Left colon (tissue), 2 donors: ENCODE results near the gene PKM. TPM values are rescaled to one million over a fixed set of nuclear protein-coding genes. Genes with fewer than 3 reads are reported as not detected.
"Not testable (repeated sequence)": the region's sequence is repeated elsewhere in the genome, so short reads cannot be mapped to it uniquely, and the experiment has no call there.

Experiments used
- ATAC-seq: fragments of 200-7000 bp; cut with Tn5 transposase; one replicate; pipeline ENCODE4 v1.9.1; 2020; ENCODE audit warnings: mild to moderate bottlenecking, moderate library complexity
- DNase-seq, 2 donors: peaks; one replicate each; pipeline ENCODE4 v3.0.0-alpha.2; 2020
- intact Hi-C, 2 donors: fragments of 100-400 bp; cut with DNase I in 1 of 2; cut with micrococcal nuclease in 1 of 2; formaldehyde crosslinking; loops; one replicate each; pipeline versions ENCODE4 v1.11.2 to v1.14.0; 2022; cut with DNase I, micrococcal nuclease
- long read RNA-seq: library from polyadenylated mRNA; unstranded; transcript quantifications from one replicate; pipeline ENCODE4 v2.0.0, GENCODE V29; 2021
- total RNA-seq, 2 donors: library from RNA; stranded (reverse); fragmentation: NEBNext Ultra II Directional; extraction: Animal tissue kit (Norgen Biotek cat#: 25700); gene quantifications; one replicate each; pipeline ENCODE4 v1.2.1, GENCODE V29; 2021
- donor health status: DM: no; HTN: no; CAD: no.
- donor health status: DM: yes; HTN: yes; CAD: no.

Gene PKM
- total RNA-seq = 100 to 1,000 TPM; 407 to 466 TPM
- long read RNA-seq, transcript PKM-214 (2 exons, 2,301 nt) = minor isoform, 5 of 565 reads
- long read RNA-seq, transcript PKM-202 (11 exons, 2,318 nt) = major isoform, 424 of 565 reads
- long read RNA-seq, partial matches to known transcripts = 116 of 565 reads
- long read RNA-seq, other reads (novel, unspliced or antisense) = 17 of 565 reads

DNA sequence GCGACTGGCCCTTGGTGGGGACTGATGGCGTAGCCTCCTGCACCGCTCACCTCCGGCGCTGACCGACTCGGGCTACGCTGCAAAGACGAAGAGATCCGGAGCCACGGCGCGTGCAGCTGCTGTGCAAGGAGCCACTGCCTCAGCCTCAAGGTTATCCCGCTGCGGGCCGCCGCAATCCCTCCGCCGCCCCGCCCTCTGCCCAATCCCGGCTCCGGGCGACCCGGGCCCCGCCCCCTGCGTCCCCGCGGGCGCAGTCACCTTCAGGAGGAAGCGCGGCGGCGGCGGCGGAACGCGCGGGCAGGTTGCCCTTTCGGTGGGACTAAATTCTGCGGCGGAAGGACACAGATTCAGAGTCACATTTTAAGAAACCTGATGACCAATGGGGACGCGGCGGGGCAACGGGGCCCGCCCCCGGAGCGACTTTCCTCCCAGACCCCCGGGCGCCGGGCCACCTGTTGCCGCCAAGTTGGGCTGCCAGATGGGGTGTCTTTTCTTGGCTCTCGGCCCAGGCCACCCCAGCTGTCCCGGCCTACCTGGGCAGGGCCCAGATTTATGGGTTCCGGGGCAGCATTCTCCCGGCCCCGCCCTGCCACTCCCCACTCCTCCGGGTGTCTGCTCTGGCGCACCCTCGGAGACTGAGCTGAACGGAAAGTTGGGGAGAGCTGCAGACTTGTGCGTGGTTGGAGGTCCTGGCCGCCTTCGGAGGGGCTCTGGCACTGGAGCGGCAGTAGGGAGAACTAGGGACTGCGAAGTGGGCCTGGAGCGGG is at the start of gene PKM:
Gene PKM (minus strand): TSS at position 125 of the 767 bp plus-strand sequence. CDS start 12,093 bp downstream, outside the sequence.
- ATAC-seq = peak; percentile 82
- intact Hi-C loops = no loop called here

DNA sequence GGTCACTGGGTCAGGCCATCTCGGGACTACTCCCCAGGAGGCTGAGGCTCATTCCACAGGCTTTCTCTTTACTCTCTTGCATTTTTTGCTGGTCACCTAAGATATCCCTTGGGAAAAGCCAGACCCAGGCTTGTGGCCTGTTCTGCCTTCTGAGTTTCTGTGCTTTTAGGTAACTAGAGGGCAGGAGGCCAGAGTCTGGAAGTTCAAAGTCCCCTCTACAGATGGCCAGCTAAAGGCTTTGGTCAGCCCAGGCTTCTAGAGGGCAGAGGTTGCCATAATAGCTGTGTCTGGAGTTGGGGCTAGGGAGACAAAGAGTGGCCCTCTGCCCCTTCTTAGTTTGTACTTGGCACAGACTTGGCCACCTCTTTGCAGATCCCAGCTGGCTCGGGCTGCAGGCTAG is 49.8 kb upstream of the PKM start:
- DNase-seq (no peak), ATAC-seq (no peak)
- intact Hi-C loops = no loop called here

More for the DNA sequence above, at the start of gene PKM:
- peak; percentile 98 to 99 for DNase-seq

DNA sequence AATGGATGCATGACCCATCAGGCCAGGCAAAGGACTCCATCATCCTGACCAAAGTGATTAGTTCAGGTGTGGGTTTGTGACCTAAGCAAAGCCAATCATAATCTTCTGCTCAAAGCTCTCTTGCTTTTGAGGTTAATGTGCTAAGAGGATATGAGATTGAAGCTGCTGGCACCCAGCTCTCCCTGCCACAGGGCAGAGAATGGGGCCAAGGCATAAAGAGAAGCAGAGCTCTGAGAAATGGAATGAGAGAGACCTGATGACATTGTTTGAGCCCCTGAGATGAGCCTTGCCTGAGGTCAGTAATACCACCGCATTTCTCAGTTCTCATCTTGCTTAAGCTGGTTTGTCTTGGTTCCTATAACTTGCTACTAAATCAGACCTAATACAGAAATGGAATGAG is 47.7 kb upstream of the PKM start:
- DNase-seq (no peak), ATAC-seq (no peak)
- intact Hi-C loops = loop anchor here in 1 of 2 donors (10.0 kb wide), 1 partner anchor 84 kb away; the partner anchor contains the start of gene GRAMD2A

DNA sequence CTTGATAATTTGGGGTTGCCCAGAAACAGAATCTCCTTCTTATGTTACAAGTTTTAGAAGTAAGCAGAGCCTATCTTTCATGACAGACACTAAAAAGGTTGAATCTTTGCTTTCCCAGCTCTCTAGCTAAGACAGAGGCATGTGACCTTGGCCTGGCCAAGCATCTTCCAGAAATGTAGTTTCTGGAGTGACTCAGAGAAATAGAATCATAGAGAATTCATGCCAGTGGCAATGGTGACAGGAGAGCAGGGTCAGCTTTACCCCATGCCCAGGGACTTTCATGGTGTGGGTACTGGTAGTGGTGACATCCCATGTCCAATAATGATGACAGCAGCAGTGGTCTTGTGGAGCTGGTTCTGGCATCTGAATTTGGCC is 45.3 kb upstream of the PKM start:
- intact Hi-C loops = loop anchor here in 1 of 2 donors (10.0 kb wide), 1 partner anchor 82 kb away; the partner anchor contains the start of gene GRAMD2A
- DNase-seq = no peak
- ATAC-seq = no peak

DNA sequence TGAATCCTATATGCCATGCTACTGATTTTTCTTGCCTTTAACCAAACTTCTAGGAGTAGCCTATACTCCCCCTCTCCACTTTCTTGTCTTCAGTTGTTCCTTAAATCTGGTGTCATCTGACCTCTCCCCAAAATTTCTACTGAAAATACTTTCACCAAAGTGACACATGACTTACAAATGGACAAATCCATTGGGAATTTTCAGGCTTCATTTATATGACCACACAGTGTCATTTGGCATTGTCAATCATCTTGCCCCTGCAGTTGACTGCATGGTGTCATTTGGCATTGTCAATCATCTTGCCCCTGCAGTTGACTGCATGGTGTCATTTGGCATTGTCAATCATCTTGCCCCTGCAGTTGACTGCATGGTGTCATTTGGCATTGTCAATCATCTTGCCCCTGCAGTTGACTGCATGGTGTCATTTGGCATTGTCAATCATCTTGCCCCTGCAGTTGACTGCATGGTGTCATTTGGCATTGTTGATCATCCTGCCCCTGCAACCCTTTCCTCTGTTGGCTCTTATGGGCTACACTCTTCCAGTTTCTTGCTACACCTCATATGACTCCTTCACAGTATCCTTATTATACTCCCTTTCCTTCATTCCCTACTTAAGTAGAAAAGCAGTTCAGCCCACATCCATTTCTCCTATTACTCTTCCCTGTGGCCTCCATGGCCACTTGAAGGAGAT is 44.8 kb upstream of the PKM start:
- DNase-seq, ATAC-seq: not testable (repeated sequence)
- intact Hi-C loops = loop anchor here in 1 of 2 donors (10.0 kb wide), 1 partner anchor 81 kb away; the partner anchor contains the start of gene GRAMD2A

GRCh38 chr15:72272997-72273352 is 42.0 kb upstream of the PKM start:
- ATAC-seq (no peak), DNase-seq (no peak)
- intact Hi-C loops = loop anchor here in 1 of 2 donors (10.0 kb wide), 1 partner anchor 78 kb away; the partner anchor contains the start of gene GRAMD2A

DNA sequence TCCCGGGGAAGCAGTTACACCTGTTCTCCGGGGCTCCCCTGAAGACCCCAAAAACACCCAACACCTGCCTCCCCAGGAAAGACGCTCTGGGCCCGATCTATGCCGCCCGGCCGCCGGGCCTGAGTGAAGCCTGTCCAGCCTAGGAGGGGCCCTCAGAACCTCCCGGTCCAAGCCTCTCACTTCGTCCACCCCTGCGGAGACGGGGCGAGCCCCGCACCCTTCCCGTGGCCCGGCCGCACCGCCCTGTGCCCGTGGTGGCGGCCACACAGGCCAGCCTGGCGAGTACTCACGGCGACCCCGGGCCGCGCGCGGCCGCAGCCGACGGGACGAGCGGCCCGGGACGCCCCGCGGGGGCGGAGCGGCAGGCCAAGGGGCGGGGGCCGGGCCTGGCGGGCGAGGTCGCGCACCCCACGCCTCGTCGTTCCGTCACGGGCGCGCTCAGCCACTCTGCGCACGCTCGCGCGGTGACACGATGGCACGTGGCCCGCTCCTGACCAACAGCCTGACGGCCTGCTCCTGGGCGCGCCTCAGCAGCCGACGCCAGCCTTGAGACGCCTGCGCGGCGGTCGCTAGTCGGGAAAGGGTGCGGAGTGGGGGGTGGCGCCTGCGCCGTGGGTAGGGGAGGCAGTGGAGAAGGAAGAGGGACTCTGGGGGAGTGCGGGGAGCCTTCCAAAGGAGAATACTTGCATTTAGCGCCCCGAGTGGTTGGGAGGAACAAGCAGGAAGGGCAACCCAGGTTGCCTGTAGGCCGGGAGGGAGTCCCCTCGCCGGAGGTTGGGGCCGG is 41.4 kb upstream of the PKM start, which contains the start of gene PARP6:
Gene PARP6 (minus strand): TSS at position 342 of the 784 bp plus-strand sequence. CDS start 5,077 bp downstream, outside the sequence.
- peak; percentile 97 for ATAC-seq
- intact Hi-C loops = loop anchor here in 1 of 2 donors (10.0 kb wide), 1 partner anchor 78 kb away; the partner anchor contains the start of gene GRAMD2A
- peak; percentile 95 to 99 for DNase-seq

DNA sequence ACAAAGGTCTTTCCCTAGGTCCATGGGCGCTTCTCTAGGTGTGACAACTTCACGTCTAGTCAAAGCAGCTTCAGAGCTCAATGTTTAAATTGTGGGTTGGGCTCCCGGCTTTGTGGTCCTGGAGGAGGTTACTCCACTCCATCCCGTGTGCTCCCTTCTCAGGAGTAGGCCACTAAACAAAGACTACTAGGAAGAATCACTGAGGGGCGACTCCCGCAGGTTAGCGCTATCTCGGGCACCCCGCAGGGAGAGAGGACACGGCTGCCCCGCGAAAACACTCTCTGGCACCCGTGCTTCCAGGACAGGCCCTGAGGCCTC is 40.9 kb upstream of the PKM start:
- ATAC-seq = peak; percentile 11
- intact Hi-C loops = loop anchor here in 1 of 2 donors (10.0 kb wide), 1 partner anchor 77 kb away; the partner anchor contains the start of gene GRAMD2A
- DNase-seq = no peak

DNA sequence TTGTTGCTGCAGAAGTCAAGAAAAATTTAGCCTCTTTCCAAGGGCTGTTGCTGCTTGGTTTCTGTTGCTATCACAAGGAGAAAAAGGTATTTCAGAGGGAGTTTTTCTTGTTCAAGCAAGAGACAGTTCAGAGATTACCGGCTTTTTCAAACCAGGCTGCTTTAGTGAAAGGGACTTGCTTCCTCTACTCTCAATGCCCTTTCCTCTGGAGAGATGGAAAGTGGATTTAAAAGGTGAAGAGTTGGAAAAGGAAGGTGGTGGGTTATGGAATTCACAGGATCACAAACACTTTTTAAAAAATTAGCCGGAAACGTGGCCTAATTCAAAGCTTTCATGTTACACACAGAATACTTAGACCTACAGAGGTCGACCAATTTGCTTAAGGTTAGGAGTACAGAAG is 40.2 kb upstream of the PKM start:
- ATAC-seq (no peak), DNase-seq (no peak)
- intact Hi-C loops = loop anchor here in 1 of 2 donors (10.0 kb wide), 1 partner anchor 76 kb away; the partner anchor contains the start of gene GRAMD2A

GRCh38 chr15:72269739-72270138 is 38.7 kb upstream of the PKM start:
- no peak for DNase-seq
- intact Hi-C loops = loop anchor here in 1 of 2 donors (10.0 kb wide), 1 partner anchor 75 kb away; the partner anchor contains the start of gene GRAMD2A
- no peak for ATAC-seq

- no peak for ATAC-seq
- intact Hi-C loops = no loop called here
These were observed 34.0 kb upstream of the PKM start for GRCh38 chr15:72265031-72265430.

DNA sequence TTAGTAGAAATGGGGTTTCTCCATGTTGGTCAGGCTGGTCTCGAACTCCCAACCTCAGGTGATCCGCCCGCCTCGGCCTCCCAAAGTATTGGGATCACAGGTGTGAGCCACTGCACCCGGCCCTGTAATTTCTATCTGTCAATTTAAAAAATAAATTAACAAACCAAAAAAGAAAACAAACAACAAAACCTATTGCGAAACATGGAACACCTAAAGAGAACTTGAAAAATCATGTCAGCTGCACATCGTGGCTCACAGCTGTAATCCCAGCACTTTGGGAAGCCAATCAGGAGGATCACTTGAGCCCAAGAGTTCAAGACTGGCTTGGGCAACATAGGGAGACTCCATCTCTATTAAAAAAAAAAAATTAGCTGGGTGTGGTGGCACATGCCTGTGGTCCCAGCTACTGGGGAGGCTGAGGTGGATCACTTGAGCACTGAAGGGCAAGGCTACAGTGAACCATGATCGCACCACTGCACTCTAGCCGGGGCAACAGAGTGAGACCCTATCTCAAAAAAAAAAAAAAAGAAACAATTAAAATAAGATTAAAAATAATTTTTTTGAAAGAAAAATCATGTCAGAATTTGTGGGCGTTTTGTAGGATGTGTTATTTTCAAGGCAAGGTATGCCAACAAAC is 21.8 kb upstream of the PKM start:
- DNase-seq (no peak), ATAC-seq (no peak)
- intact Hi-C loops = no loop called here

More at GRCh38 chr15:72265031-72265430, 34.0 kb upstream of the PKM start:
- no peak for DNase-seq

DNA sequence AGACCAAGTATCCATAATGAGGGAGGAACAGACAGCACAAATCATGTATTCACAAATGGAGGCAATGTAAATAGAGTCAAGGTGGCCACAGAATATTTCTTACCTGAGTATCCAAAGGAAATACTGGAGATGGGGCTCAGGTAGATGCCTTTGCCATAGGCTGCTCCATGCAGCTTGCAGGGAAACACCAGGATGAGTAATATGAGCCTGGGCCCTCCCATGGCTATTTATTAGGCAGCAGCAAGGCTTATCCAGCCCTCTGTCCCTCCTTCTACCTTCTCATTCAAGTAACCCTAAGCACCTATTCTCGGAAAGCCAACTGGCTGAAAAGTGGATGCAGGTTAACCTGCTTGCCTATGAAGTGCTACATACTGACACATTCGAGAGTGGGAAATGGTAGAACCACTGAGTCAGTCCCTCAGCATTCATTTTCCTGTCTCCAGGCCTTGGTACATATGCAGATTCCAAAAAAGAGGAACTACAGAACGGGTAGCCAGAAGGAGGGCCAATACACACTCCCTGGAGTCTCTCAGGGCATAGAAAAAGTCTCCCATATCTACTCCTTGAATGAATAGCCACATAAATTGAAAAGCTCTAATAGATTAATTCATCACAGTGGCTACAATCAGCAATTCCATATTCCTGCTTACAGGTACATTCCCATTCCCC is 18.3 kb upstream of the PKM start:
- no peak for ATAC-seq

GRCh38 chr15:72248514-72248913 is 17.5 kb upstream of the PKM start:
- ATAC-seq = no peak
- intact Hi-C loops = no loop called here
- no peak for DNase-seq

More for the DNA sequence above, 18.3 kb upstream of the PKM start:
- intact Hi-C loops = no loop called here
- no peak for DNase-seq

DNA sequence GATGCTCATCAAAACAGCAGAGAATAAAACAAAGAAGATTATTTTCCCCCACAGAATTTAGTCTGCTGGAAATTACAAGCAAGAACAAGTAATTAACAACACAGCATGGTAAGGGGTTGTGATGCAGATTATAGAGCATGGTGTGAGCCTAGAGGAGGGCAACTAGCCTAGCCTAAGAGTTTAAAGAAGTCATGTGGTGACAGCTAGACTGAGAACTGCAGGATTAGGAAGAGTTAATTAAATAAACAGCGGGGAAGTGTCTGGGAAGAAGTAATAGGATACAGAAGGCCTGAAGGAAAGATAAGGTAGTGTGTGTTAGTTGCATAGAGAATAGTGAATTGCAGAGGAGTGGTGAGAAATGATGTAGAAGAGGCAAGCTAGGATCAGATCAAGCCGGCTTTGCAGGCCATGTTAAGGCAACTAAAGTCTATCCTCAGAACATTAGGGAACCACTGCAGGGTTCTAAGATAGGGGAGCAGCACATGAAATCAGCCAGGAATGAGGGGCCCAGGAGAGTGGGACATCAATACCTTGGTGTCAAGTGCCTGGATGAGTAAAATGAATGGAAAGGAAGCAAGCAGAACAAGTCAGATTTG is 11.9 kb upstream of the PKM start:
- intact Hi-C loops = no loop called here
- ATAC-seq (no peak), DNase-seq (no peak)

DNA sequence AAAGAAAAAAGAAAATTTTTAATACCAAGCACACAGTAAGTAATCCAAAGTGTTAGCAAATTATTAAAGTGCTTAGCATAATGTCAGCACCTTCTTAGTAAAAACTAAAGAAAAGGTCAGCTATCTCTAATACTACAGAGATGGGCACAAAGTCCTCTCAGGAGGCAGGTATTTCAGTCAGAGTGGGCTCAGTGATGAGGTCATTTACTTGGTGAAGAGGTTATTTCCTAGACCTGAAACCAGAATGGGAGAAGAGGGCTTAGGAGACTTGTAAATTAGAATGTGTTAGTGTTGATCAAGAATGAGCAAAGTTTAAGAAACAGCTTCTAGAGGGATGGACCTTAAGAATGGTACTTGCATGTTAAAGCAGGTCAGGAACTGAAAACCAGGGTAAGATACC is 8.7 kb upstream of the PKM start:
- intact Hi-C loops = no loop called here
- ATAC-seq = no peak
- no peak for DNase-seq

GRCh38 chr15:72238586-72238985 is 7.6 kb upstream of the PKM start:
- intact Hi-C loops = no loop called here
- DNase-seq = no peak
- ATAC-seq = no peak
